HG02642 (cell line): ENCODE results near the gene CSPG5.

Experiments used
- ATAC-seq: cut with Tn5 transposase; IDR thresholded peaks from one replicate; pipeline ENCODE4 v1.9.1; 2021; ENCODE audit warnings: mild to moderate bottlenecking; ENCODE audit not compliant: unreplicated experiment, poor library complexity

CSPG5 gene

DNA sequence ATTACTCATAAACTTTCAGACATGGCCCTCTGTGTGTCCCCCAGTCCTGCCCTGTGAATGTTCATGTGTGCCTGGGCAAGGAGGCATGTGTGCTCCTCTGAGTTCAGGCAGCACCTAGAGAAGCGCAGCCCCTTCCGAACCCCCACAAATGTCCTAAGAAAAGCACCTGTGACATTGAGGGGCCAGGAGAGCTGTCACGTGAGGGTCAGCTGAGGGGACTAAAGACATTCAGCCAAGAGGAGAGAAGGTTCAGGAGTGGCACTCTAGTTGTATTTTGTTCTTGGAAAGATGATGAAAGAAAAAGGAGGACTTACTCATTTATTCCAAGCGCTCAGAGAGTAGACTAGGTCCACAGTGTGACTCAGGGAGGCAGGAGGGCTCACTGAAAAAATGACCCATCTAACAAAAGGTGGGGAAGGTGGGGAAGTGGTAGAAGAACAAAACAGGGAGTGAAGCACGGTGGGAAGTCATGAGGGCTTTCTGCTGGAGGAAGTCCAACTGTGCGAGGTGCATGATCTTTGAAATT, 37.0 kb downstream of the CSPG5 start:
- ATAC-seq: no peak

DNA sequence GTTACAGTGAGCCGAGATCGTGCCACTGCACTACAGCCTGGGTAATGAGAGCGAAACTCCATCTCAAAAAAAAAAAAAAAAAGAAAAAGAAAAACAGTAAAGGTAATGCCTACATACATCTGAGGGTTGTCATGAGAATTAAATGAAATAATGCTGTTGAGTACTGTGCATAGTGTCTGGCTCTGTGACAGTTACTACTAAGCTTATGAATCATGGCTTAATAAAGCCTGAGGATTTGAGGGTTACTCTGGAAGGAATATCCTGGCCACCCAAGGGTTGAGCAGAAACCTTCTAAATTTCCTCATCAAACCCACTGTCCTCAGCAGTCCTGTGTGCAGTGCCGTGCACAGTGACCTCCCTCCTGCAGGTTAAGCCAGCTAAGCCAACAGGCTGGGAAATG, 38.4 kb downstream of the CSPG5 start:
- no peak for ATAC-seq

DNA sequence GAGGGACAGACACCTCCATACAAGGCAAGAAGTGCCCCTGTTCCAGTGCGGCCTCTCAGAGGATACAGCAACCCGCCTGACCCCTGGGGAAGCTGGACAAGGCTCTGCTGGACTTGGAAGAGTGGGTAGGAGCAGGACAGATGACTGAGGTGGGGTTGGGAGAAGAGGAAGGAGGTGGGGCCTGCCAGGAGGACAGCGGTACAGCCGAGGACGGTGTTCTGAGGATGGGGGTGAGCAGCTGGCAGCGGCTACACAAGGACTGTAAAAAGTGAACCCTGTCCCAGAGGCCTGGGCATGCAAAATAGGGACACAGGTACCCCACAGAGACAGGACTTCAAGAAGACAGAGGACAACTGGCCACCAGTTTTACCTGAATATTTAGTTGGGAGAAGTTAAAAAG, 41.7 kb downstream of the CSPG5 start:
- no peak for ATAC-seq

DNA sequence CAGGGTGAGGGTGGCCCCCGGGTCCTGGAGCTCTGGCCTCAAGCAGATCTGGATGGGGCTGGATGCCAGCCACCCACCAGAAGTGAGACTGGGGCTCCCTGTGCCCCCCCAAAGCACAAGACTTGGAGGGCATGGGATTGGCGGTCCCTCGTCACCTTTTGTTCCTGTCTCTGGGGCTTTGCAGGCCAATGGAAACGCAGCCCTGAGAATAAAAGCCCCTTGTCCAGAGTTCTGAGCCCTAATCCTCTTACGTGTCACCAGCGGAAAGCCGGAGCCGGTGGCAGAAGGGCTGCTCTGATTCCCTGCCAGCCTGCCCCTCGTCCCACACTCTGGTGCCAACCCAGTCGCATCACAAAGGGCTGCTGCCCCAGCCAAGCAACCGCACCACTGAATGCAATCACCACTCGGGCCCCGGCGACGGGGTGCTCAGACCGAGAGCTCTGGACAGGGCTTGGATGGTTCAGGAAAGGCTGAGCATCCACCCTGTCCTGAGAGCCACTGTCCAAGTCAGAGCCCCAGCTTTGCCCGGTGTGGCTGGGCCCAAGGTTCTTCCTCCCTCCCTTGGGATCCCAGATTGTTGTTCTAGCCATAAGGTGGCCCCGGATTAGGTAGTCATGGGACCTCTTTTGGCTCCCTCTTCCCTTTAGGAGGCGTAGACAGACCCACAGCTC, 42.3 kb downstream of the CSPG5 start:
- ATAC-seq: no peak

DNA sequence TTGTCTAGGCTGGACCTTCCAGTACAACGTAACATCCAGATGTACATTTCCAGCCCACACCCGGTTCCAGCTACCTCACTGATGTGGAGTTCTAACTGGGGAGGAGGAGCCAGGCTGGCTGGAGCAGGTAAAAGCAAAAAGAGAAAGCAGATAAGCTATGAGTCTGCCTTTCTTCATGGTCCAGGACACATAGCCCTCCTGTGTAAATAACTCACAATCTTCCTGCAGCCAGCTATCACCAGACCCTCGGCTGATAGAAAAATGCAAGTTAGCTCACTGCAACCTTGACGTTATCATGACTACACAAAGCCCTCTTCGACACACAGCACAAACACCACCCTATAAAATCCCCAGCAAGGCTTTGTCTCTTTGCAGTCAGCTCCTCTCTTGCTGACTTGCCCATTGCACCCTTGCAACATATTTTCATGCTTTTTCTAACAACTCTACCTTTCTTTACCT, 44.6 kb downstream of the CSPG5 start:
- no peak for ATAC-seq

DNA sequence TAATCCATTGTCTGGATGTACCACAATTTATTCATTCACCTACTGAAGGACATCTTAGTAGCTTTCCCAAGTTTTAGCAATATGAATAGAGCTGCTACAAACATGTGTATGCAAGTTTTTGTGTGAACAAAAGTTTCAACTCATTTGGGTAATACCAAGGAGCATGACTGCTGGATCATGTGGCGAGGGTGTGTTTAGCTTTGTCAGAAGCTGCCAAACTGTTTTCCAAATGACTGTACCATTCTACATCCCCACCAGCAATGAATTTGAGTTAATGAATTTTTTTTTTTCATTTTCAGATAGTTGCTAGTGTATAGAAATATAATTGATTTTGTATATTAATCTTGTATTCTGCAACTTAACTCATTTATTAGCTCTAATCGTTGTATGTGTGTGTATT, 45.2 kb downstream of the CSPG5 start:
- ATAC-seq: no peak

DNA sequence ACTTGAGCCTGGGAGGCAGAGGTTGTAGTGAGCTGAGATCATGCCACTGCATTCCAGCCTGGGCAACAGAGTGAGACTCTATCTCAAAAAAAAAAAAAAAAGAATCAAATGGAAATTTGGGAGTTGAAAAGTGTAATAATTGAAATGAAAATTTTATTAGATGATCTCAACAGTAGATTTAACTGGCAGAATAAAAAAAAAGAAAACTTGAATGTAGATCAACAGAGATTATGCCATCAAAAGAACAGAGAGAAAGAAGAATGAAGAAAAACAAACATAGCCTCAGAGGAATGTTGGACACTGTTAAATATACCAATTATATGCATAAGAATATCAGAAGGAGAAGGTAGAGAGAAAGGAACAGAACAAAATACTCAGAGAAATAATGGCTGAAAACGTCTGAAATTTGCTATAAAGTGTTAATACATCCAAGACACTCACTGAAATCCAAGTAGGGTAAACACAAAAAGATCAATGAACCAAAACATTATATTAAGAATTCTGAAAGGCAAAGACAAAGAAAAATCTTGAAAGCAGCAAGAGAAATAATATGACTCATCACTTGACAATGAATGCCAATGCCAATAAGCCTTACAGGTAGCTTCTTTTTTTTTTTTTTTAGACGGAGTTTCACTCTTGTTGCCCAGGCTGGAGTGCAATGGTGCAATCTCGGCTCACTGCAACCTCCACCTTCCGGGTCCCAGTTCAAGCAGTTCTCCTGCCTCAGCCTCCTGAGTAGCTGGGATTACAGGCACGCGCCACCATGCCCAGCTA, 50.5 kb downstream of the CSPG5 start:
- no peak for ATAC-seq

DNA sequence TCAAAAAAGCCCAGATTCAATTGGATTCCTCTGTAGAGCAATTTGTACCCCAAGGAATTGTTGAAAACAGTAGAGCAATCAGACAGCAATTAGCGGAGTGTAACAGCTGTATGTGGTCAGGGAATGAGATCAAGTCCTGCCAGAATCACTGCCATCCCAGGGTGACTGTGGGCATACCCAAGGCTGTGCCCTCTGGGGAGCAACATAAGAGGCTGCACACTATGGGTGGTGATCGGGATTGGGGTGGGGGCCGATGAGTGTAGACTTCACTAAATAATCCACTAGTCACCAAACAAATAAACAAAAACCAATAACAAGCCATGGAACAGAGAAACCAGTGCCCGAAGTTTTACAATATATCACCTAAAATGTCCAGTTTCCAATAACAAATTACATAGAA, 53.0 kb downstream of the CSPG5 start:
- ATAC-seq: no peak

DNA sequence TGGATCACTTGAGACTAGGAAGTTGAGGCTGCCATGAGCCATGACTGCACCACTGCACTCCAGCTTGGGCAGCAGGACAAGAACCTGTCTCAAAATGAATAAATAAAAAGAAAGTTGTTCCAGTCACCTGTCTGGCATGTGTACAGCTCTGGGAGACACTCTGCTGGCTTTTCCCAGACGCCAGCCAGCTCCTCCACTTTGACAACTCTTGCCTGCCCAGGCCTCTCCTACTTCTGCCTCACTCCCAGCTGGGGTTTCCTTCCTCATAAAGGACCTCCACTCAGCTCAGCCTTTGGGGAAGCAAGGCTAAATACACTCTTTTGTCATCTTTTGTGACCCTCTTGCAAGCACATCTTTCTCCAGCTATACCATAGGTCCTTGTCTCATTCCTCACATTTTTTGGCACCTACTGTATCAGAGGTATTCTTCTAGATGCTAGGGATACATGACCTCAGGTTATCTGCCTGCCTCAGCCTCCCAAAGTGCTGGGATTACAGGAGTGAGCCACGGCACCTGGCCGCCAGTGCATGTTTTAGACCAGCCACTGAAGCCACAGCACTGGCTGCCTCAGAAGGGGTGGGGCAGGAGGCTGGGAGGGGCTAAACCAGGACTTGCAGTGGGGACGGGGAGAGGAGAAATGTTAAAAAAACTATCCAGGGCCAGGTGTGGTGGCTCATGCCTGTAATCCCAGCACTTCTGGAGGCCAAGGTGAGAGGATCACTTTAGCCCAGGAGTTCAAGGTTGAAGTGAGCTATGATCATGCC, 55.2 kb downstream of the CSPG5 start:
- ATAC-seq: no peak

DNA sequence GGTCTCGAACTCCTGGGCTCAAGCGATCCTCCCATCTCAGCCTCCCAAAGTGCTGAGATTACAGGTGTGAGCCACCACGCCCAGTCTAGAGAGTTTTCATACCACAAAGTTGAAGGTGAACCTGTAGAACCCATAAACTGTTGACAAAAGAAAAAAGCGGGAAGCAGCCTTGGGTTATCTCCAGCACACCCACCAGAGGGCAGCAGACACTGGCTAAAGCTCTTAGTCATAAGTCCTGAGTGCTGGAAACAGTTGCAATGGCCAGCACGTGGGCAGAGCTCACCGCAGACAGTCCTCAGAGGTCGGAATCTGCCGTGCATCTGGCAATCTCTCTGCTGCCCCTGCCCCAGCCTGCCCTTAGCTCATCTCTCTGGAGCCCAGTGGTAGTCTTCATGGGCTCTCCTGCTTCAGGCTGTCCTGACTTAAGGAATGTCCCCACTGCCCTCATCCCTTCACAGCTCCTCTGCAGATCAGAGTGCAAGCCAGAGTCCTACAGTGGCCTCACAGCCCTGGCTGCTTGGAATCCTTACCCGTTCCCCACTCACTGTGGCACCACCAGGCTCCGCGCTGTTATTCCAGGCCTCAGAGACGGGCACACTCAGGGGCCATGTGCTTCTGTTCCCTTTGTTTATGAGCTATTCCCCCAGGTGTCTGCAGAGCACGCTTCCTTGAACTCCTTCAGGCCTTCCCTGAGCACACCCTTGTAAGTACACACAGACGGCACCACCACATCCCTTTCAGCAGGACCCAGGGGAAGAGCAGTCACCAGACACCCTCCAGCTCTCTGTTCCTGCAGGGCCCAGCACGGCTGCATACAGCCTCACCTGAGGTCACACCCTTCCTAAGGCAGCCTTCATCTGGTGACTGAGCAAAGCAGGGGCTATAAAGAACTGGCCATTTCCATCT, 56.3 kb downstream of the CSPG5 start:
- peak; percentile 78 for ATAC-seq

DNA sequence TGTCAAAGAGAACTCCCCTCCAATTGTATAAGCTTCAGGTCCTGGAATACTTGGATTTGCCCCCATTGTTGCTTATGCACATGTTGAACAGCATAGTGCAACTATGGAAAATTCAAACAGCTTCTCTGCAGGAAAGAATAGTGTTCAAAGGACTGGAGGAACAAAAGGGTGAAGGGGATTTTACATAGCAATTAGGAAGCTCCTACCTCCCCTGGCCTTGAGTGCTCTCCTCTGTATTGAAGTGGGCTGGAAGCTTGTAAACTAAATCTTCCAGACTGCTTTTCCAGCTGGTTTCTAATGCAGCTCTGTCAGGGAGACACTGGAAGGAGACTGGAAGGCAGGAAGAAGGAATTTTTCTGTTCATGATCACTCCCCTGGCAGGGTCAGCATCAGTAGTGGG, 57.9 kb downstream of the CSPG5 start:
- no peak for ATAC-seq

DNA sequence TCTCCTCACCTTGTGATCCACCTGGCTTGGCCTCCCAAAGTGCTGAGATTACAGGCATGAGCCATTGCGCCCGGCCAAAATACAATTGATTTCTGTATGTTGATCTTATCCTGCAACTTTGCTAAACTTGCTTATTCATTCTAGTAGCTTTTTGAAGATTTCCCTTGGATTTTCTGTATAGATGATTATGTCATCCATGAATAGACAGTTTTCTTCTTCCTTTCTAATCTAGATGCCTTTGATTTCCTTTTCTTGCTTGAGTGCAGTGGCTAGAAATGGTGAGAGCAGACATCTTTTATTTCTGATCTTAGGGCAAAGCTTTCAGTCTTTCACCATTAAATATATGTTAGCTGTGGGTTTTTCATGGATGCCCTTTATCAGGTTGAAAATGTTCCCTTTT, 60.7 kb downstream of the CSPG5 start:
- no peak for ATAC-seq

DNA sequence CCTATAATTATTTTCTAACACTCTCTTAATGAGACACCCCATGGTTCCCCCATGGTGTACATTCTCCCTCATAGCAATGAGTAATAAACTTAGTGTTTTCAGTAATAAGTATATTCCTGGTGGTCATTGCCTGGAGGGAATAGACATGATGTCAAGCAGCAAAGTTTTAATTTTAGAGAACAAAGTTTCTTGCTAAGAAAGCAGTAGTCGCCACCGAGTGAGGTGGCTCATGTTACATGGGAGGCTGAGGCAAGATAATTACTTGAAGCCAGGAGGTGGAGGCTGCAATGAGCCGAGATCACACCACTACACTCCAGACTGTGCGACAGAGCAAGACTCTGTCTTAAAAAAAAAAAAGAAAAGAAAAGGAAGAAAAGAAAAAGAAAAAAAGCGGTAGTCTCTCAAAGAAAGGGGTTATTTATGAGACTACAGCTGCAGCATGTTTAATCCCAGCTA, 62.8 kb downstream of the CSPG5 start:
- ATAC-seq: no peak

DNA sequence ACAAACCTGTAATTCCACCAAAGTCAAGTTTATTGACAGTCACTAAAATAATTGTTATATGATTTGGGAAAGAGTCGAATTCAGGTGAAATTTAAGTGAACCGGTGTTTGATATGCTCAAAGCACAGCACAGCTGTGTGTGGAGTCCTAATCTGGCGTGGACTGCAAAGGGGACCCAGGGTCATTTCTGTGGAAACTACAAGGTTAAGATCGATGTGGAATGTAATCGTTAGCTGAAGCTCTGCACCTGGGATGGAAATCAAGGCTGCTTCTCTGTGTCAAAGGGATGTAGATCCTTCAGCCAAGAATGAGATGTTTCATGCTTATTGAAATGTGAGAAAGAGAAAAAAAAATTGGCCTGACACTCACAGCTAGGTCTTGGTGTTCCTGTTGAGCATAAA, 63.6 kb downstream of the CSPG5 start:
- no peak for ATAC-seq

DNA sequence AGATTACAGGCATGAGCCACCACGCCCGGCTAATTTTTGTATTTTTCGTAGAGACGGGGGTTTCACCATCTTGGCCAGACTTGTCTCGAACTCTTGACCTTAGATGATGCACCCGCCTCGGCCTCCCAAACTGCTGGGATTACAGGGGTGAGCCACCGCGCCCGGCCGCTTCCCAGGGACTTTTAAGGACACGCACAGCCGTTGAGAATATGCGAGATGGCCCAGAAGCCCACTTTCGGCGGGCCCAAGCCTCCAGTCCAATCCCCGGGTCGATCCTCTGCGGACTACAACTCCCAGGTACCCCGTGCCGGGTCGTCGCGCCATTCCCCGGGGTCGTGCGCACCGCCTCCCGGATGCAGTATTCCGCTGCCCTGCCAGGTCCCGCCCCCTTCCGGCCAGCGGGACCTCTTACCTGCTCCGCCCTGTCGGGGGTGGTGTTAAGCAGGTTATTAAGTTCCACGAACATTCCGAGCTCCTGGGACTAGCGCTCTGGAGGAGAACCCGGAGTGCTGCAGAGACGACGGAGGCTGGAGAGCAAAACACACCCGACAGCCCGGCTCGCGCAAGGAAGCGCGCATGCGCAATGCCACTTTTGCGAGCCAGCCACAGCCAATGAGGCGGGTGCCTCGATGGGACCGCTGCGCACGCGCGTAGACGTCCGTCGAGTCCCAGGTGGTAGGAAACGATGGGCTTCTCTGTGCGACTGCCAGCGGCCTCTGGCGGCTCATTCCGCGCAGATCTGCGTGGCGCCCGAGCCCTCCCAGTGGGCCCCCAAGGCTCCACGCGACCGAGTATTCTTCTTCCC, 65.3 kb downstream of the CSPG5 start, which contains the start of gene ELP6:
Gene ELP6 (minus strand): TSS at position 588 of the 805 bp plus-strand sequence. CDS start 122 bp downstream, at position 466.
- peak; percentile 96 for ATAC-seq

DNA sequence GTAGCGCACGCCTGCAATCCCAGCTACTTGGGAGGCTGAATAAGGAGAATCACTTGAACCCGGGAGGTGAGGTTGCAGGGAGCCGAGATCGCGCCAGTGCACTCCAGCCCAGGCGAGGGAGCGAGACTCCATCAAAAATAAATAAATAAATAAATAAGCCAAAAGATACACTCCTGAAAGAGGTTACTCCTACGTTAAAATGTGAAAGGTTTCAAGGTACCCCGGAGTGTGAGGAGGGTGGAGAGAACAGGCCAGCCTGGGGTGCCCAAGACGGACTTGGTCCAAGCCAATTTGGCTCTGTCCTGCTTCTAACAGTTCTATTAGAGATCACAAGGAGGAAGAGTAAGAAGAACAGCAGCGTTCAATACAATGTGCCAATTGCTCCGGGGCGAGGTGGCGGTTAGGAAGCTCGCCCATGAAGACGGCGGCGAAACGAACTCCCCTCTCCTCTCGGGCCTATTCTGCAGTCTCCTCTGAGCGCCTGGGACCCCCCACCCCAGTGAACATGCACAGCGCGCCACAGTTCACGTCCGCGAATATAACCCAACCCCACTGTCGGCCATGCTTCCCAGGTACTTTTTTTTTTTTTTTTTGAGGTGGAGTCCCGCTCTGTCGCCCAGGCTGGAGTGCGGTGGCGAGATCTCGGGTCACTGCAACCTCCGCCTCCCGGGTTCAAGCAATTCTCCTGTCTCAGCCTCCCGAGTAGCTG, 66.1 kb downstream of the CSPG5 start:
- ATAC-seq: peak; percentile 16
